HepG2 (cell line): ENCODE measurements around the gene MRPS31. TPM values are rescaled to one million over a fixed set of nuclear protein-coding genes. Genes with fewer than 3 reads are reported as not detected.

Experiments
- AGO2 ChIP-seq: fragments of 200-400 bp; formaldehyde crosslinking; optimal IDR thresholded peaks from 2 replicates; pipeline ENCODE3; 2017; ENCODE audit warnings: mild to moderate bottlenecking, low read depth, low read length, moderate library complexity
- EEA1 ChIP-seq: sonication (generic); formaldehyde crosslinking; IDR thresholded peaks from 2 replicates; pipeline ENCODE4 v1.5.1; 2020; ENCODE audit warnings: mild to moderate bottlenecking, missing genetic modification reagents, borderline replicate concordance
- EED ChIP-seq: sonication (generic); formaldehyde crosslinking; IDR thresholded peaks from 2 replicates; pipeline ENCODE4 v1.5.0; 2020; ENCODE audit warnings: mild to moderate bottlenecking, missing genetic modification reagents
- ELF1 ChIP-seq: sonication (generic); formaldehyde crosslinking; IDR thresholded peaks from 2 replicates; pipeline ENCODE4 v1.4.0; 2020; ENCODE audit warnings: missing genetic modification reagents
- HNF4A ChIP-seq: sonication (generic); formaldehyde crosslinking; IDR thresholded peaks from 2 replicates; pipeline ENCODE4 v1.4.0; 2020; ENCODE audit warnings: missing genetic modification reagents
- JUN ChIP-seq: sonication (generic); formaldehyde crosslinking; IDR thresholded peaks from 2 replicates; pipeline ENCODE4 v1.4.0; 2020; ENCODE audit warnings: mild to moderate bottlenecking, missing genetic modification reagents
- MATR3 ChIP-seq: sonication (generic); formaldehyde crosslinking; IDR thresholded peaks from 2 replicates; pipeline ENCODE4 v1.4.0; 2020; ENCODE audit warnings: missing genetic modification reagents
- MED13 ChIP-seq: sonication (generic); formaldehyde crosslinking; IDR thresholded peaks from 2 replicates; pipeline ENCODE4 v1.5.0; 2020; ENCODE audit warnings: missing genetic modification reagents
- MXD4 ChIP-seq: IDR thresholded peaks from 2 replicates; pipeline ENCODE4 v1.6.1; 2016; ENCODE audit warnings: mild to moderate bottlenecking, missing biosample characterization, missing genetic modification reagents
- NFATC3 ChIP-seq: sonication (generic); formaldehyde crosslinking; IDR thresholded peaks from 2 replicates; pipeline ENCODE4 v1.5.1; 2020; ENCODE audit warnings: mild to moderate bottlenecking, missing genetic modification reagents
- PHF8 ChIP-seq: sonication (generic); formaldehyde crosslinking; IDR thresholded peaks from 2 replicates; pipeline ENCODE4 v1.5.0; 2020; ENCODE audit warnings: missing genetic modification reagents
- PRPF4 ChIP-seq: fragments of 200-400 bp; formaldehyde crosslinking; IDR thresholded peaks from 2 replicates; pipeline ENCODE4 v1.6.1; 2016; ENCODE audit warnings: low read length, low read depth; ENCODE audit not compliant: poor library complexity, severe bottlenecking
- RELA ChIP-seq: sonication (generic); formaldehyde crosslinking; IDR thresholded peaks from 2 replicates; pipeline ENCODE4 v1.4.0; 2020; ENCODE audit warnings: missing genetic modification reagents
- SP1 ChIP-seq, 2 experiments: fragments of 450-650 bp in 1 of 2; sonication (generic) in 1 of 2; formaldehyde crosslinking in 1 of 2; IDR thresholded peaks; 2 replicates each; pipeline versions ENCODE4 v1.4.0 to v1.6.1; 2016 to 2020; ENCODE audit warnings: missing genetic modification reagents in 1 of 2
- SRSF4 ChIP-seq: fragments of 200-400 bp; formaldehyde crosslinking; IDR thresholded peaks from one replicate; pipeline ENCODE4 v1.6.1; 2018; ENCODE audit warnings: mild to moderate bottlenecking, low read depth, low read length, moderate library complexity; ENCODE audit not compliant: poor library complexity, severe bottlenecking
- TP53 ChIP-seq: sonication (generic); formaldehyde crosslinking; conservative IDR thresholded peaks from 2 replicates; pipeline ENCODE4 v1.4.0; 2020; ENCODE audit warnings: missing genetic modification reagents
- ZFP62 ChIP-seq: sonication (generic); formaldehyde crosslinking; IDR thresholded peaks from 2 replicates; pipeline ENCODE4 v1.4.0; 2020; ENCODE audit warnings: missing genetic modification reagents
- ZKSCAN8 ChIP-seq: IDR thresholded peaks from 2 replicates; pipeline ENCODE4 v1.6.1; 2016; ENCODE audit warnings: borderline replicate concordance, missing genetic modification reagents, missing compliant biosample characterization
- ZNF333 ChIP-seq: sonication (generic); formaldehyde crosslinking; IDR thresholded peaks from 2 replicates; pipeline ENCODE4 v1.4.0; 2020; ENCODE audit warnings: mild to moderate bottlenecking, missing genetic modification reagents, borderline replicate concordance
- ZNF839 ChIP-seq: sonication (generic); formaldehyde crosslinking; IDR thresholded peaks from 2 replicates; pipeline ENCODE4 v1.4.0; 2020; ENCODE audit warnings: missing genetic modification reagents, mild to moderate bottlenecking, borderline replicate concordance
- ZNF841 ChIP-seq: sonication (generic); formaldehyde crosslinking; IDR thresholded peaks from 2 replicates; pipeline ENCODE4 v1.8.1; 2023; ENCODE audit warnings: missing genetic modification reagents, borderline replicate concordance
- polyA plus RNA-seq, 8 experiments: library from polyadenylated mRNA; depleted of rRNA in 3 of 8; stranded (reverse) in 7 of 8; unstranded in 1 of 8; fragments of >200 nt; fragmentation: Illumina TruSeq in 4 of 8; extraction: Trizol in 4 of 8; gene quantifications; 2 replicates each; pipeline versions ENCODE4 v1.2.1 to v1.2.3, GENCODE V29; 2011 to 2016; ENCODE audit warnings: low read depth in 4 of 8, missing spikeins in 1 of 8, mixed read lengths in 1 of 8; ENCODE audit not compliant: insufficient read depth in 1 of 8
- total RNA-seq, 5 experiments: library from RNA; depleted of rRNA; stranded (reverse); fragments of >200 nt; fragmentation: Illumina TruSeq; extraction: Trizol; gene quantifications; 2 replicates each; pipeline ENCODE4 v1.2.3, GENCODE V29; 2016; ENCODE audit warnings: low read depth in 1 of 5
- TF ChIP-seq, protein P1 (sequence below): IDR thresholded peaks from 2 replicates; pipeline ENCODE4 v1.6.1; 2016
- TF ChIP-seq, protein P2 (sequence below): sonication (generic); formaldehyde crosslinking; IDR thresholded peaks from one replicate; pipeline ENCODE4 v1.5.1; 2020; ENCODE audit warnings: mild to moderate bottlenecking, missing genetic modification reagents; ENCODE audit errors: not compliant biosample characterization

The MRPS31 gene
- total and polyA plus RNA-seq, 2 of the 13 experiments (the other 11 are each of a cell fraction or from before 2014, with no cell fraction given): 23.7 to 34.1 TPM

- TF ChIP-seq PHF8 (CRISPR knock-in tag) (peak; percentile 92), SP1 (IDR thresholded peaks at IDR 0.05) (no peak), SP1 (CRISPR knock-in tag; IDR thresholded peaks at IDR 0.05) (peak; percentile 97), MXD4 (peak; percentile 60; the same call in 1 of the 2 replicates), JUN (CRISPR knock-in tag) (peak; percentile 71), ZKSCAN8 (CRISPR knock-in tag) (no peak), ELF1 (peak; percentile 92), ZNF333 (CRISPR knock-in tag) (0 out of 2 replicates have a peak, but pooled peaks have one; percentile 55), HNF4A (peak; percentile 59), RELA (CRISPR knock-in tag) (peak; percentile 88), ZFP62 (CRISPR knock-in tag) (no peak), ZNF839 (CRISPR knock-in tag) (peak; percentile 65; the same call in 1 of the 2 replicates), ZNF841 (CRISPR knock-in tag) (no peak), EED (peak; percentile 86), EEA1 (0 out of 2 replicates have a peak, but pooled peaks have one; percentile 29), NFATC3 (CRISPR knock-in tag) (no peak), TP53 (CRISPR knock-in tag) (peak; percentile 74; the same call in 1 of the 2 replicates), AGO2 (no peak), MATR3 (CRISPR knock-in tag) (no peak), SRSF4 (no peak), PRPF4 (no peak), MED13 (peak; percentile 60; the same call in 1 of the 2 replicates)
- TF ChIP-seq, protein P1, sequence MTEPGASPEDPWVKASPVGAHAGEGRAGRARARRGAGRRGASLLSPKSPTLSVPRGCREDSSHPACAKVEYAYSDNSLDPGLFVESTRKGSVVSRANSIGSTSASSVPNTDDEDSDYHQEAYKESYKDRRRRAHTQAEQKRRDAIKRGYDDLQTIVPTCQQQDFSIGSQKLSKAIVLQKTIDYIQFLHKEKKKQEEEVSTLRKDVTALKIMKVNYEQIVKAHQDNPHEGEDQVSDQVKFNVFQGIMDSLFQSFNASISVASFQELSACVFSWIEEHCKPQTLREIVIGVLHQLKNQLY (CRISPR knock-in tag): no peak; the same call in 1 of the 2 replicates
- TF ChIP-seq, protein P2, sequence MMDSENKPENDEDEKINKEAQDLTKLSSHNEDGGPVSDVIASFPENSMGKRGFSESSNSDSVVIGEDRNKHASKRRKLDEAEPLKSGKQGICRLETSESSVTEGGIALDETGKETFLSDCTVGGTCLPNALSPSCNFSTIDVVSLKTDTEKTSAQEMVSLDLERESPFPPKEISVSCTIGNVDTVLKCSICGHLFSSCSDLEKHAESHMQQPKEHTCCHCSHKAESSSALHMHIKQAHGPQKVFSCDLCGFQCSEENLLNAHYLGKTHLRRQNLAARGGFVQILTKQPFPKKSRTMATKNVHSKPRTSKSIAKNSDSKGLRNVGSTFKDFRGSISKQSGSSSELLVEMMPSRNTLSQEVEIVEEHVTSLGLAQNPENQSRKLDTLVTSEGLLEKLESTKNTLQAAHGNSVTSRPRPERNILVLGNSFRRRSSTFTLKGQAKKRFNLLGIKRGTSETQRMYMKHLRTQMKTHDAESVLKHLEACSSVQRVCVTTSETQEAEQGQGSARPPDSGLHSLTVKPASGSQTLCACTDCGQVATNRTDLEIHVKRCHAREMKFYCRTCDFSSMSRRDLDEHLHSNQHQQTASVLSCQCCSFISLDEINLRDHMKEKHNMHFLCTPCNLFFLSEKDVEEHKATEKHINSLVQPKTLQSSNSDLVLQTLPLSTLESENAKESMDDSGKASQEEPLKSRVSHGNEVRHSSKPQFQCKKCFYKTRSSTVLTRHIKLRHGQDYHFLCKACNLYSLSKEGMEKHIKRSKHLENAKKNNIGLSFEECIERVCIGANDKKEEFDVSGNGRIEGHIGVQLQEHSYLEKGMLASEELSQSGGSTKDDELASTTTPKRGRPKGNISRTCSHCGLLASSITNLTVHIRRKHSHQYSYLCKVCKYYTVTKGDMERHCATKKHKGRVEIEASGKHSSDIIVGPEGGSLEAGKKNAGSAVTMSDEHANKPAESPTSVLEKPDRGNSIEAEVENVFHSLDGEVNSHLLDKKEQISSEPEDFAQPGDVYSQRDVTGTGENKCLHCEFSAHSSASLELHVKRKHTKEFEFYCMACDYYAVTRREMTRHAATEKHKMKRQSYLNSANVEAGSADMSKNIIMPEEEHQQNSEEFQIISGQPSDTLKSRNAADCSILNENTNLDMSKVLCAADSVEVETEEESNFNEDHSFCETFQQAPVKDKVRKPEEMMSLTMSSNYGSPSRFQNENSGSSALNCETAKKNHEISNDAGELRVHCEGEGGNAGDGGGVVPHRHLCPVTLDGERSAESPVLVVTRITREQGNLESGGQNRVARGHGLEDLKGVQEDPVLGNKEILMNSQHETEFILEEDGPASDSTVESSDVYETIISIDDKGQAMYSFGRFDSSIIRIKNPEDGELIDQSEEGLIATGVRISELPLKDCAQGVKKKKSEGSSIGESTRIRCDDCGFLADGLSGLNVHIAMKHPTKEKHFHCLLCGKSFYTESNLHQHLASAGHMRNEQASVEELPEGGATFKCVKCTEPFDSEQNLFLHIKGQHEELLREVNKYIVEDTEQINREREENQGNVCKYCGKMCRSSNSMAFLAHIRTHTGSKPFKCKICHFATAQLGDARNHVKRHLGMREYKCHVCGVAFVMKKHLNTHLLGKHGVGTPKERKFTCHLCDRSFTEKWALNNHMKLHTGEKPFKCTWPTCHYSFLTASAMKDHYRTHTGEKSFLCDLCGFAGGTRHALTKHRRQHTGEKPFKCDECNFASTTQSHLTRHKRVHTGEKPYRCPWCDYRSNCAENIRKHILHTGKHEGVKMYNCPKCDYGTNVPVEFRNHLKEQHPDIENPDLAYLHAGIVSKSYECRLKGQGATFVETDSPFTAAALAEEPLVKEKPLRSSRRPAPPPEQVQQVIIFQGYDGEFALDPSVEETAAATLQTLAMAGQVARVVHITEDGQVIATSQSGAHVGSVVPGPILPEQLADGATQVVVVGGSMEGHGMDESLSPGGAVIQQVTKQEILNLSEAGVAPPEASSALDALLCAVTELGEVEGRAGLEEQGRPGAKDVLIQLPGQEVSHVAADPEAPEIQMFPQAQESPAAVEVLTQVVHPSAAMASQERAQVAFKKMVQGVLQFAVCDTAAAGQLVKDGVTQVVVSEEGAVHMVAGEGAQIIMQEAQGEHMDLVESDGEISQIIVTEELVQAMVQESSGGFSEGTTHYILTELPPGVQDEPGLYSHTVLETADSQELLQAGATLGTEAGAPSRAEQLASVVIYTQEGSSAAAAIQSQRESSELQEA (CRISPR knock-in tag): no peak
Observed at GRCh38 chr13:40770934-40771618, at the start of gene MRPS31 (continued).
